OCI-M1 (cell line): ENCODE measurements around the gene DCAF8.
A peak's percentile ranks its signal among the peaks of the same experiment; 100 is the strongest.

Experiments used
- DNase-seq: peaks from one replicate; lab custom pipeline; 2025; lab: John Stamatoyannopoulos, UW

The DCAF8 gene

GRCh38 chr1:160261556-160261892 lies 825 bp downstream of the DCAF8 start:
- DNase-seq: peak; percentile 79

- peak; percentile 51 for DNase-seq
Measured at GRCh38 chr1:160260406-160261382, 1.7 kb downstream of the DCAF8 start.

- no peak for DNase-seq
Measured at GRCh38 chr1:160258177-160258798, 4.1 kb downstream of the DCAF8 start.

- DNase-seq: no peak
Measured at GRCh38 chr1:160257411-160258015, 4.8 kb downstream of the DCAF8 start.

GRCh38 chr1:160256396-160257046 lies 5.8 kb downstream of the DCAF8 start:
- no peak for DNase-seq

GRCh38 chr1:160255781-160256300 lies 6.5 kb downstream of the DCAF8 start:
- DNase-seq: no peak

GRCh38 chr1:160251687-160252526 lies 10.4 kb downstream of the DCAF8 start:
- peak; percentile 87 for DNase-seq

GRCh38 chr1:160251011-160251410 lies 11.3 kb downstream of the DCAF8 start:
- DNase-seq: no peak

GRCh38 chr1:160247053-160247452 lies 15.3 kb downstream of the DCAF8 start:
- no peak for DNase-seq

GRCh38 chr1:160245434-160245833 lies 16.9 kb downstream of the DCAF8 start:
- no peak for DNase-seq

- DNase-seq: no peak
Measured at GRCh38 chr1:160244209-160244608, 18.1 kb downstream of the DCAF8 start.

- DNase-seq: no peak
Measured at GRCh38 chr1:160243767-160244166, 18.6 kb downstream of the DCAF8 start.

- no peak for DNase-seq
Measured at GRCh38 chr1:160239582-160240299, 22.6 kb downstream of the DCAF8 start.

GRCh38 chr1:160238408-160238807 lies 23.9 kb downstream of the DCAF8 start:
- peak; percentile 38 for DNase-seq

GRCh38 chr1:160237558-160237957 lies 24.8 kb downstream of the DCAF8 start:
- no peak for DNase-seq

GRCh38 chr1:160236806-160237205 lies 25.5 kb downstream of the DCAF8 start:
- no peak for DNase-seq

GRCh38 chr1:160232911-160233310 lies 29.4 kb downstream of the DCAF8 start:
- DNase-seq: no peak

GRCh38 chr1:160228431-160228830 lies 33.9 kb downstream of the DCAF8 start:
- no peak for DNase-seq

GRCh38 chr1:160227561-160227960 lies 34.8 kb downstream of the DCAF8 start:
- DNase-seq: no peak

GRCh38 chr1:160227034-160227433 lies 35.3 kb downstream of the DCAF8 start:
- DNase-seq: no peak

- DNase-seq: no peak
Measured at GRCh38 chr1:160226623-160227022, 35.7 kb downstream of the DCAF8 start.
